ENCODE measurements around the gene KCNG2.

- TF ChIP-seq CTCF (IDR thresholded peaks at IDR 0.05), result no peak
- TF ChIP-seq EZH2 (IDR thresholded peaks at IDR 0.05; ENCODE audit: borderline replicate concordance, insufficient read depth, low read depth, low read length, poor library complexity, severe bottlenecking), result no peak
Measured at GRCh38 chr18:79801641-79802040, 3.9 kb downstream of the KCNG2 start.
